Common myeloid progenitor, CD34-positive (primary cell): ENCODE results near the gene CACNA1B.
"Not testable (repeated sequence)": the region's sequence is repeated elsewhere in the genome, so short reads cannot be mapped to it uniquely, and the experiment has no call there.

Source experiments
- CTCF ChIA-PET: fragments of 350-600 bp; sonication (Branson Sonifier 250); formaldehyde crosslinking; loops from one replicate; lab custom pipeline; 2021; ENCODE audit warnings: antibody characterized with exemption; lab: Charles Lee
- POLR2A ChIA-PET: fragments of 350-600 bp; sonication (Branson Sonifier 250); formaldehyde crosslinking; loops from one replicate; lab custom pipeline; 2021; ENCODE audit warnings: antibody characterized with exemption; lab: Charles Lee
- DNase-seq, 3 donors: peaks; one replicate each; pipeline versions ENCODE4 v3.0.0 to v3.0.0-alpha.2; 2013
- H3K27ac ChIP-seq, 2 experiments: 1 replicate in 1 of 2; 2 replicates in 1 of 2; pipeline ENCODE4 v1.7.0; 2013; ENCODE audit warnings: inconsistent platforms in 2 of 2, low read length in 2 of 2, mild to moderate bottlenecking in 2 of 2, low read depth in 1 of 2, moderate library complexity in 1 of 2; ENCODE audit not compliant: severe bottlenecking in 2 of 2, insufficient read depth in 1 of 2, poor library complexity in 1 of 2
- H3K27me3 ChIP-seq, 5 experiments: replicated peaks in 2 of 5; 1 replicate in 3 of 5; 2 replicates in 2 of 5; pipeline versions ENCODE4 v1.6.1 to v1.7.0; 2013; ENCODE audit warnings: low read length in 4 of 5, mild to moderate bottlenecking in 2 of 5, moderate library complexity in 2 of 5, inconsistent platforms in 1 of 5; ENCODE audit not compliant: insufficient read depth in 5 of 5, control insufficient read depth in 4 of 5
- H3K36me3 ChIP-seq, 4 experiments: 1 replicate in 2 of 4; 2 replicates in 2 of 4; pipeline versions ENCODE4 v1.6.1 to v1.7.0; 2013; ENCODE audit warnings: low read length in 3 of 4, control low read depth in 1 of 4, mild to moderate bottlenecking in 1 of 4; ENCODE audit not compliant: control insufficient read depth in 4 of 4, insufficient read depth in 4 of 4
- H3K4me1 ChIP-seq, 4 experiments: 1 replicate in 3 of 4; 2 replicates in 1 of 4; pipeline versions ENCODE4 v1.6.1 to v1.7.1; 2013; ENCODE audit warnings: low read length in 3 of 4, mild to moderate bottlenecking in 3 of 4, control low read depth in 1 of 4, inconsistent platforms in 1 of 4, moderate library complexity in 1 of 4; ENCODE audit not compliant: control insufficient read depth in 4 of 4, insufficient read depth in 4 of 4; ENCODE audit errors: control extremely low read depth in 1 of 4
- H3K4me3 ChIP-seq, 7 experiments: 1 replicate in 4 of 7; 2 replicates in 3 of 7; pipeline versions ENCODE4 v1.5.1 to v1.7.0; 2013; ENCODE audit warnings: mild to moderate bottlenecking in 7 of 7, low read length in 6 of 7, moderate library complexity in 6 of 7, inconsistent platforms in 2 of 7, low read depth in 2 of 7, control low read depth in 1 of 7; ENCODE audit not compliant: insufficient read depth in 4 of 7, control insufficient read depth in 1 of 7; ENCODE audit errors: extremely low read depth in 1 of 7
- H3K9me3 ChIP-seq, 5 experiments: 1 replicate in 4 of 5; 2 replicates in 1 of 5; pipeline versions ENCODE4 v1.6.1 to v1.7.1; 2013; ENCODE audit warnings: low read length in 4 of 5, mild to moderate bottlenecking in 2 of 5, inconsistent platforms in 1 of 5, low read depth in 1 of 5, moderate library complexity in 1 of 5; ENCODE audit not compliant: control insufficient read depth in 4 of 5, insufficient read depth in 2 of 5; ENCODE audit errors: control extremely low read depth in 1 of 5
- WGBS: methylation state at CpG from one replicate; pipeline ENCODE4 v1.1.5; 2013; ENCODE audit not compliant: insufficient coverage; 5-methylcytosine and 5-hydroxymethylcytosine counted together

The CACNA1B gene

DNA sequence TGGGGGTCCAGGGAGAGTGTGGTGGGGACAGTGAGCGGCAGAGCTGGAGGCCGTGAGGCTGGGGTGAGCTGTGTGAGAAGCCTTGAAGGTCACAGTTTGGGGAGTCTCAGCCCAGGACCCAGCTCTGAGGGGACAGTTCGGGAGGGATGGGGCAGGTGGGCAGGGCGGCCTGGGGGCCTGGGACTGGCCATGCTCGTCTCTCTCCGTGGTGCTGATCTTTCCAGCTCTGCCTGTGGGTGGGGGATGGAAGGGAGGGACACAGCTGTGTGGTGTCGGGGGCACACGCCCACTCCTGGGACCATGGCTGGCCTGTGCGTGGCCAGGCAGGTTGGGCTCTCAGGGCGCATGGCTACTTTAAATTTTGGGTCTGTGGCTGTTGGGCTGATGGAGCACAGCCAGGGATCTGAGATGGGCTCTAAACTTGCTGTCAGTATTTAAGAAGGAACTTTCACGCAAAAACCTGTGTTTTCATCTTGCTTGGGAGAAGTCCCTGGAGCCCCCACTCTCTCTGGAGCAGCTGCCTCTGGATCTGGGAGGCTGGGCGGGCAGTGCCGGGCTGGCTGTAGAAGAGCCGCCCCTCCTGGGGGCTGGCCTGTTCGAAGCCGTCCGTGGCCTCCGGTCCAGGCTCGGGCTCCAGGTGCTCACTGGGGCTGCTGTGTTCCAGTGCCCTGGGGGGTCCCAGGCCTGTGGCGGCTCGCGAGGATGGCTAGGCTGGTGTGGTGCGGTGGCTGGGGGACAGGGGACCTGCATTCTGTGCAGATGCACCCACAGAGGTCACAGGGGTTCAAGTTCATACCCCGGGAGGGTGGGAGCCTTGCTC is 13.4 kb downstream of the CACNA1B start:
- CTCF ChIA-PET, H3K4me3 ChIP-seq, H3K27me3 ChIP-seq, DNase-seq, H3K4me1 ChIP-seq, H3K27ac ChIP-seq, POLR2A ChIA-PET, H3K36me3 ChIP-seq, H3K9me3 ChIP-seq: not testable (repeated sequence)
- WGBS = 77% methylated on average over 19 of the region's 24 CpGs

DNA sequence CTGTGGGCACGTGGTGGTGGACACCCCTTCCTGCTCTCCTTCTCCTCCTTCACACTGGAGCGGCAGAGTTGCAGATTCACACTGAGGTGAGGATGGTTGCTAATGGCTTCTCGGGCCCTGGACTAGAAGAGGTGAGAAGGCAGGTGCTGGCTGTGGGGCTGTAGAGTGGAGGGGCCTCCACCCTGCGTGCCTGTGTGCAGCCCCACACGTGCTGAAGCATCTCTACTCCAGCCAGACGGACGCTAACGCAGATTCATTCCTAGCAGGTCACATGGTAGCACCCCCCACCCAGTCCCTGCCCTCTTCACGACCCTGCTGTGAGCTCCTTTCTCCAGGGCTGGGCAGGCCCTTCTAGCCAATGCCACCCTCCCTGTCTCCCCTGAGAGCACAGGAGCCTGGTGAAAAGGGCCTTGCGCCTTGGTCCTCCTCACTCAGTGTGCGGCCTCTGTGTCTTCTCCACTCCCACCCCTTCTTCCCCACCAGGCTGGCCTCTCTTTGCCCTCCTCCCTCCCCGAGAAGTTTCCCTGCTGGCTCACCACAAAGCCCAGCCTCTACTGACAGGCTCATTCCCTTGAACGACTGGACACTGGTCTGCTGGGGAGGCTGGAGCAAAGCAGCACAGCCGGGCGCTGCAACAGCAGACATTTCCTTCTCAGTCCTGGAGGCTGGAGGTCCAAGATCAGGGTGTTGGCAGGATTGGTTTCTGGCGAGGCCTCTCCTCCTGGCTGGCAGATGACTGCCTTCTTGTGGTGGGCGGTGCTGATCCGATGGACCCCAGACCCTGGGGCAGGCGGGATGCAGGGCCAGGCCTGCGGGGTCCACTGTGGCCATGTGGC is 14.2 kb downstream of the CACNA1B start:
- Histone ChIP-seq H3K4me1 (no peaks in the 10 kb centered on the region), H3K9me3 (no peaks in the 10 kb centered on the region), H3K36me3 (no peaks in the 10 kb centered on the region), H3K27me3 (peaks cover 0 to 9% (median 0%) of the 10 kb centered on the region in 5 experiments), H3K4me3 (no peak overlapping the region), H3K27ac (no peak overlapping the region)
- ChIA-PET POLR2A (no interaction called here), CTCF (no interaction called here)
- DNase-seq = no peak
- 91% methylated on average over 18 of the region's 20 CpGs for WGBS

DNA sequence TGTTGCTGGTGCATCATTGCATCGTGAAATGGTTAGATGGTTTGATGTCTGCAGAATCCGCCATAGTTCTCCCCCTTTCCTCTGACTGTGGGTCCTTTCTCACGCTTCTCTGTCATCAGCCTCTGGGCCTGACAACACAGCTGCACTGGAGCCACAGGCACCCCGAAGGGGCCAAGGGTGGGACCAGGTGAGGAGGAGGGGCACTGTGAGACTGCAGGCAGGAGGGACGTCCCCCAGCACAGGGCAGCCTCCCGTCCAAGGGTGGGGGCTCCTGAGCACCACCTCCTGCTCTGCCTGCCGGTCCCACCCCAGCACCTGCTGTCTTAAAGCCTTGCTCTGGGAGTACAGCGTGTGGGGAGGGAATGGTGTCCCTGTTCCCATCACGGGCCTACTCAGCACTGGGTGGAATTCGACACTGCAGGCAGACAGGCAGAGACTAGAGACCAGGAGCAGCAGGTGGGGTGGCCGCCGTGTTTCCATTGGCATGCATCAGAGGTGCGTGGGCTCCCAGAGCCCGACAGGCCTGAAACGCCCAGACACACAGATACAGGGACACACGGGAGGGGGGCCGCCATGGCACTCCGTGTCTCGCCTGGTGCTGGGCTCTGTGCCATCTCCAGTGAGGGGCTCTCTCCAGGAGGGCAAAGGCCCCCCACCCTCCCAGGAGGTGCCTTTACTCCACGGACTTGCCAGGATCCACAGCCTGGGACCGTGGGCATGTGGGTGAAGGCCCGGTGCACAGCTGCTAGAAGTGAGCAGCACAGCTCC is 15.0 kb downstream of the CACNA1B start:
- Histone ChIP-seq H3K4me1 (no peaks in the 10 kb centered on the region), H3K4me3 (no peak overlapping the region), H3K27ac (no peak overlapping the region), H3K9me3 (no peaks in the 10 kb centered on the region), H3K27me3 (peaks cover 0 to 9% (median 0%) of the 10 kb centered on the region in 5 experiments), H3K36me3 (no peaks in the 10 kb centered on the region)
- CTCF ChIA-PET = no interaction called here
- POLR2A ChIA-PET = no interaction called here
- WGBS = 88% methylated on average over 17 of the region's 22 CpGs
- DNase-seq = no peak

DNA sequence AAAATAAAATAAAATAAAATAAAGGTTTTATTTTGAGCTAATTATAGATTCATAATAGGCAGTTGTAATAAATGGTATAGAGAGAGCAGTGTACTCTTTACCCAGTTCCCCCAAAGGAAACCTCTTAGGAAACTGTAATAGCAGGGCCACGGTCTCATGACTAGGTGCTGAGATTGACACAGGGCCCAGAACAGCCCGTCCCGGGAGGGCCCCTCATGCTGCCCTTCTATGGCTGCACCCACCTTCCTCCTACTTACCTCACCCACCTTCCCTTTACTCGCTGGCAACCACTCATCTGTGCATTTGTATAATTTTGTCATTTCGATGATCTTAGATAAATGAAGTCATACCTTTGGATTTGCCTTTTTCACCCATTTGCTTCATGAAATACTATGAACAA is 16.1 kb downstream of the CACNA1B start:
- WGBS = 100% methylated on average over 1 of the region's 5 CpGs
- Histone ChIP-seq H3K27ac (no peak overlapping the region), H3K4me3 (no peak overlapping the region), H3K27me3 (peaks cover 0 to 9% (median 0%) of the 10 kb centered on the region in 5 experiments), H3K4me1 (no peaks in the 10 kb centered on the region), H3K9me3 (no peaks in the 10 kb centered on the region), H3K36me3 (no peaks in the 10 kb centered on the region)
- ChIA-PET CTCF (no interaction called here), POLR2A (no interaction called here)
- DNase-seq = no peak

- Histone ChIP-seq H3K9me3 (peaks cover 0 to 8% (median 0%) of the 10 kb centered on the region in 5 experiments), H3K4me3 (no peak overlapping the region), H3K27me3 (peaks cover 0 to 2% (median 0%) of the 10 kb centered on the region in 5 experiments), H3K27ac (no peak overlapping the region), H3K4me1 (no peaks in the 10 kb centered on the region), H3K36me3 (no peaks in the 10 kb centered on the region)
- POLR2A ChIA-PET = no interaction called here
- CTCF ChIA-PET = no interaction called here
- DNase-seq = no peak
- 88% methylated on average over 7 of the region's 14 CpGs for WGBS
These were observed 22.2 kb downstream of the CACNA1B start for GRCh38 chr9:137899551-137900360.

GRCh38 chr9:137900584-137901310 is 23.2 kb downstream of the CACNA1B start:
- Histone ChIP-seq H3K9me3 (peaks cover 0 to 8% (median 0%) of the 10 kb centered on the region in 5 experiments), H3K4me1 (no peaks in the 10 kb centered on the region), H3K27ac (no peak overlapping the region), H3K4me3 (no peak overlapping the region), H3K36me3 (no peaks in the 10 kb centered on the region), H3K27me3 (peaks cover 0 to 2% (median 0%) of the 10 kb centered on the region in 5 experiments)
- ChIA-PET POLR2A (no interaction called here), CTCF (no interaction called here)
- 92% methylated on average over 2 of the region's 12 CpGs for WGBS
- DNase-seq = no peak
